ENCODE measurements around the gene PKD1L1.

GRCh38 chr7:47852330-47853245 lies 95.7 kb downstream of the PKD1L1 start:
- TF ChIP-seq EZH2 (IDR thresholded peaks at IDR 0.05) (no peak), POLR2AphosphoS5 (IDR thresholded peaks at IDR 0.05; ENCODE audit: borderline replicate concordance, low read depth, low read length) (no peak)
